SK-MEL-5 (cell line): ENCODE results near the gene ADAM12. TPM values are rescaled to one million over a fixed set of nuclear protein-coding genes. Genes with fewer than 3 reads are reported as not detected.

Experiments used
- DNase-seq: peaks from one replicate; pipeline ENCODE4 v3.0.0-alpha.2; 2016; ENCODE audit warnings: low read depth, low spot score
- in situ Hi-C: cut with HindIII; loops from 2 replicates; pipeline ENCODE4 v1.10.0; 2016; ENCODE audit warnings: low sequenced_read_pairs, high pct_unique_total_duplicates, low pct_unique_long_range_greater_than_20kb
- total RNA-seq: library from RNA; depleted of rRNA; stranded (reverse); fragments of >200 nt; shearing (Covaris generic); gene quantifications from 2 replicates; pipeline ENCODE4 v1.2.3, GENCODE V29; 2014

Gene ADAM12
- total RNA-seq, 1 experiment from 2014 or later, result 0.87 TPM

GRCh38 chr10:126110489-126111180 lies 277.6 kb downstream of the ADAM12 start:
- in situ Hi-C loops, result no loop called here

GRCh38 chr10:126109893-126110292 lies 278.4 kb downstream of the ADAM12 start:
- no peak for DNase-seq
- in situ Hi-C loops, result no loop called here

More at GRCh38 chr10:126110489-126111180, 277.6 kb downstream of the ADAM12 start:
- peak; percentile 2 for DNase-seq

GRCh38 chr10:126108693-126109092 lies 279.6 kb downstream of the ADAM12 start:
- DNase-seq, result no peak
- in situ Hi-C loops, result no loop called here

- no peak for DNase-seq
- in situ Hi-C loops, result no loop called here
Observed at GRCh38 chr10:126104767-126105166, 283.5 kb downstream of the ADAM12 start.

- DNase-seq, result no peak
- in situ Hi-C loops, result no loop called here
Observed at GRCh38 chr10:126102636-126103035, 285.6 kb downstream of the ADAM12 start.

GRCh38 chr10:126101736-126102135 lies 286.5 kb downstream of the ADAM12 start:
- in situ Hi-C loops, result no loop called here
- no peak for DNase-seq

- DNase-seq, result no peak
- in situ Hi-C loops, result no loop called here
Observed at GRCh38 chr10:126101325-126101724, 287.0 kb downstream of the ADAM12 start.

GRCh38 chr10:126099366-126099765 lies 288.9 kb downstream of the ADAM12 start:
- DNase-seq, result no peak
- in situ Hi-C loops, result no loop called here

- no peak for DNase-seq
- in situ Hi-C loops, result no loop called here
Observed at GRCh38 chr10:126098226-126098581, 290.1 kb downstream of the ADAM12 start.

- in situ Hi-C loops, result no loop called here
- DNase-seq, result no peak
Observed at GRCh38 chr10:126097558-126098225, 290.6 kb downstream of the ADAM12 start.

- DNase-seq, result no peak
Observed at GRCh38 chr10:126094537-126094936, 293.7 kb downstream of the ADAM12 start.

GRCh38 chr10:126092366-126093215 lies 295.7 kb downstream of the ADAM12 start:
- in situ Hi-C loops, result no loop called here
- DNase-seq, result no peak

More at GRCh38 chr10:126094537-126094936, 293.7 kb downstream of the ADAM12 start:
- in situ Hi-C loops, result no loop called here

- in situ Hi-C loops, result no loop called here
- no peak for DNase-seq
Observed at GRCh38 chr10:126090911-126091728, 297.2 kb downstream of the ADAM12 start.

- DNase-seq, result no peak
- in situ Hi-C loops, result no loop called here
Observed at GRCh38 chr10:126090443-126090842, 297.8 kb downstream of the ADAM12 start.

GRCh38 chr10:126087796-126088505 lies 300.3 kb downstream of the ADAM12 start:
- no peak for DNase-seq
- in situ Hi-C loops, result no loop called here

GRCh38 chr10:126087153-126087680 lies 301.1 kb downstream of the ADAM12 start:
- no peak for DNase-seq
- in situ Hi-C loops, result no loop called here

GRCh38 chr10:126085806-126086205 lies 302.5 kb downstream of the ADAM12 start:
- DNase-seq, result no peak
- in situ Hi-C loops, result no loop called here
